ENCODE results near the gene SNAI1.
"Not testable (repeated sequence)": the region's sequence is repeated elsewhere in the genome, so short reads cannot be mapped to it uniquely, and the experiment has no call there.

SNAI1 gene

GRCh38 chr20:49964964-49965780 lies 17.6 kb upstream of the SNAI1 start:
- no peak for DNase-seq

- DNase-seq = no peak
Measured at GRCh38 chr20:49965781-49966305, 16.9 kb upstream of the SNAI1 start.

- DNase-seq = no peak
Measured at GRCh38 chr20:49966861-49967260, 15.9 kb upstream of the SNAI1 start.

GRCh38 chr20:49969234-49969633 lies 13.5 kb upstream of the SNAI1 start:
- DNase-seq = no peak

- DNase-seq = no peak
Measured at GRCh38 chr20:49969946-49970345, 12.8 kb upstream of the SNAI1 start.

- no peak for DNase-seq
Measured at GRCh38 chr20:49970498-49970897, 12.3 kb upstream of the SNAI1 start.

DNA sequence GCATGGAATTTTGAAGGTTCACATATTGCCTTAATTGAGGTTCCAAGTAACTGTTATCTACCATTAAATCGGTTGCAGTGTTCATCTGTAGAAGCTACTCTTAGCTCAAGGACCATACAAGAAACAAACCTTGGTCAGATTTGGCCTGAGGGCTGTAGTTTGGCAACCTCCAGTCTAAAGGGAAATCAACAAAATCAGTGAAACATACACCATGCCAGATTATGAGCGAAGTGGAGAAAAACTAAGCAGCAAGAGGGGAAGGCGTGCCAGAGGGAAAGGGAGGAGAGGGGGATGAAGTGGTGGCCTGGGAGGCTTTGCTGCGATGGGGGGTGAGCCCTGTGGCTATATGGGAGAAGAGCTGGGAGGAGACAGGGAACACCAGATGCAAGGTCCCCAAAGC lies 8.8 kb upstream of the SNAI1 start:
- no peak for DNase-seq

- DNase-seq = no peak
Measured at GRCh38 chr20:49976542-49976941, 6.2 kb upstream of the SNAI1 start.

DNA sequence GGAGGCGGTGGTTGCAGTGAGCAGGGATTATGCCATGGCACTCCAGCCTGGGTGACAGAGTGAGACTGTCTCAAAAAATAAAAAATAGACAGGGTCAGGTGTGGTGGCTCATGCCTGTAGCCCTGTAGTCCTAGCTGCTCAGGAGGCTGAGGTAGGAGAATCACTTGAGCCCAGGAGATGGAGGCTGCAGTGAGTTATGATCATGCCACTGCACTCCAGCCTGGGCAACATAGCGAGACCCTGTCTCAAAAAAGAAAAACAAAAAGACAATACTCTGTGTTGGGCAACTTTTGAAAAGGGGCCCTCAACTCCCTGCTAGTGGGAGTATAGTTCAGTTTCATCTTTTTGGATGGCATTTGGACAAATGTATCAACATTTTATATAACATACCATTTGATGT lies 5.0 kb upstream of the SNAI1 start:
- DNase-seq = not testable (repeated sequence)

GRCh38 chr20:49978685-49979029 lies 4.1 kb upstream of the SNAI1 start:
- DNase-seq = no peak

- no peak for DNase-seq
Measured at GRCh38 chr20:49979030-49979832, 3.5 kb upstream of the SNAI1 start.

DNA sequence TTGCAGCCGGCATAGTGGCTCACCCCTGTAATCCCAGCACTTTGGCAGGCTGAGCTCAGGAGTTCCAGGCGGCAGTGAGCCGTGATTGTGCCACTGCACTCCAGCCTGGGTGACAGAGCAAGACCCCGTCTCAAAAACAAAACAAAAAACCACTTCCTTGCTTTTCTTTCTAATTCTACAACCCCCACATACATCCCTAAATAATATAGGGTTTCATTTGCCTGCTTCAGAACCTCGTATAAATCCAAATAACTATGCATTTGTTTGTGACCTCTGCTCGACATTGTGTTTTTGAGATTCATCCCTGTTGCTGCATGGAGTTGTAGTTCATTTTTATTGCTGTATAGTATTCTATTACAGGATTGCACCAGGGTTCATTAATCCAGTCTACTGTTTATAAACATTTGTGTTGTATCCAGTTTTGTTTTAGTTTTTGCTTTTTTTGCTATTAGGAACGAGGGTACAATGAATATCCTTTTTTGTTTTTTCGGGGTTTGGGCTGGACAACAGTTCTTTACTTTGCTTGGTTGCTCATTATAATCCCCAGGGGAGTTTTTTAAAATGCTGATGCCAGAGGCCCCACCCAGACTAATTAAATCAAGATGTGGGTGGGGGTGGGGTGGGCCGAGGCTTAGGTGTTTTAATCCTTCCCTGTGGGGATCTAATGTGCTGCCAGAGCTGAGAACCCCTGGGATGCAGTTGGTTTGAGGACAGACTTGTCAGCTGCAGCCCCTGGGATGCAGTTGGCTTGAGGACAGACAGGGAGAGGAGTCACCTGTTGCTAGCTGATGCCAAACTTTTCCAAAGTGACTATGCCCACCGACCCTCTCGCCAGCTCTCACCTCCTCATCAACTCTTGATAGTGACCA lies 2.4 kb upstream of the SNAI1 start:
- no peak for DNase-seq

GRCh38 chr20:49981218-49982071 lies 1.3 kb upstream of the SNAI1 start:
- no peak for DNase-seq

- no peak for DNase-seq
Measured at GRCh38 chr20:49982072-49982345, 771 bp upstream of the SNAI1 start.

GRCh38 chr20:49983123-49983847 lies 505 bp downstream of the SNAI1 start:
- DNase-seq = no peak

DNA sequence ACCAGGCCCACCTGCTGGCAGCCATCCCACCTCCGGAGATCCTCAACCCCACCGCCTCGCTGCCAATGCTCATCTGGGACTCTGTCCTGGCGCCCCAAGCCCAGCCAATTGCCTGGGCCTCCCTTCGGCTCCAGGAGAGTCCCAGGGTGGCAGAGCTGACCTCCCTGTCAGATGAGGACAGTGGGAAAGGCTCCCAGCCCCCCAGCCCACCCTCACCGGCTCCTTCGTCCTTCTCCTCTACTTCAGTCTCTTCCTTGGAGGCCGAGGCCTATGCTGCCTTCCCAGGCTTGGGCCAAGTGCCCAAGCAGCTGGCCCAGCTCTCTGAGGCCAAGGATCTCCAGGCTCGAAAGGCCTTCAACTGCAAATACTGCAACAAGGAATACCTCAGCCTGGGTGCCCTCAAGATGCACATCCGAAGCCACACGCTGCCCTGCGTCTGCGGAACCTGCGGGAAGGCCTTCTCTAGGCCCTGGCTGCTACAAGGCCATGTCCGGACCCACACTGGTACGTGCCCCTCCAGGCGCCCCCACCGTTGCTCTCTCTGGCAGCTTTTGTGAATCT lies 1.1 kb downstream of the SNAI1 start:
- DNase-seq = no peak

DNA sequence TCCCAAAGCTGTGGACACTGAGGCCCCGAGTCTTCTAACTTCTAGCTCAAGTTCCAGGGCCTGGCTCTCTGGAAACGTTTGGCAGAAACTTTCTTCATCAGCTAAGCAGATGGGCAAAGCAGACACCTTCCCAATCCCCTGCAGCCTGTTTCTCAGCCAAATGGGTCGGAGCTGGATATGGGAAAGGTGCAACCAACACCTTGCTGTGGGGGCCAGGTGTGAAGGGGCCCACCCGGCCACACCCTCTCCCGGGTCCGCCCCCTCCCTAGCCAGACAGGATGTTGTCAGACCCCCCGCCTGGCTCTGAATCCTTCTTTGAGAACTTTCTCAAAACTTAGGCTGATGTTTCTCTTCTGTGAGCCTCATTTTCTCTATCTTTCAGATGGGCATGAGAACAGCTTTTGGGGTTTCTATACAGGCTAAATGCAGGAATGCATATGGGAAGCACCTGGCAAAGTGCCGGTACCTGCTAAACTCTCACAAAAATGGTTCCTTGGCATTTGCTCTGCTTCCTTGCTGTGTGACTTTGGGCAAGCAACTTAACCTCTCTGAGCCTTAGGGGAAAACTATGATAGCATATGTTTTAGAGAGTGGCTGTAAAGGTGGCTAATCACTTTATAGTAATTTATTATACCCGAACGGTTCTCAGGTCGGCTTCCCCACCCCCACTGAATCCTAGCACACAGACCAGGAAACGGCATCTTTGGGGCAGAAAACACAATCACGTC lies 1.8 kb downstream of the SNAI1 start:
- DNase-seq = no peak

DNA sequence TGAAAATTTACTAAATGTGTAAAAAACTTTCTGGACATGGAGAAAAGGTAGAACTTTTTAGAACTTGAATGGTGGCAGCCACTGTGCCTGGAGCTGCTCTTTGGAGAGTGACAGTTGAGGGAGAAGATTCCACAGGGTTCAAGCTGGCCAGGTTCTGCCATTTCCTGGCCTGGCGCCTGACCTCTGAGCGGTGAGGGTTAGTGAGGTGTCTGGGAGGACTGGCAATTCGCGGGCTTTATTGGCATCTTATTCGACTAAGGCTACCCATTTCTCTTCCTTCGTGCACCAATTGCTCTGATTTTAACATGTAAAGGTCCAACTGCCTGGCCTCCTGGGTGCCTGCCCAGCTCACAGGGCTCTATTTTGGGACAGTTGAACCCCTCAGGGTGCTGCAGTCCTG lies 2.4 kb downstream of the SNAI1 start:
- no peak for DNase-seq

GRCh38 chr20:49985617-49986016 lies 2.8 kb downstream of the SNAI1 start:
- DNase-seq = no peak

GRCh38 chr20:49986049-49986448 lies 3.3 kb downstream of the SNAI1 start:
- no peak for DNase-seq
